Ramos (cell line): ENCODE results near the gene C1orf198.
"Not testable (repeated sequence)": the region's sequence is repeated elsewhere in the genome, so short reads cannot be mapped to it uniquely, and the experiment has no call there.

Experiments used
- in situ Hi-C: fragments of 300-500 bp; cut with MboI; formaldehyde crosslinking; loops from one replicate; pipeline ENCODE4 v1.14.3; 2022; ENCODE audit warnings: low sequenced_read_pairs; ENCODE audit not compliant: unreplicated experiment

The C1orf198 gene

DNA sequence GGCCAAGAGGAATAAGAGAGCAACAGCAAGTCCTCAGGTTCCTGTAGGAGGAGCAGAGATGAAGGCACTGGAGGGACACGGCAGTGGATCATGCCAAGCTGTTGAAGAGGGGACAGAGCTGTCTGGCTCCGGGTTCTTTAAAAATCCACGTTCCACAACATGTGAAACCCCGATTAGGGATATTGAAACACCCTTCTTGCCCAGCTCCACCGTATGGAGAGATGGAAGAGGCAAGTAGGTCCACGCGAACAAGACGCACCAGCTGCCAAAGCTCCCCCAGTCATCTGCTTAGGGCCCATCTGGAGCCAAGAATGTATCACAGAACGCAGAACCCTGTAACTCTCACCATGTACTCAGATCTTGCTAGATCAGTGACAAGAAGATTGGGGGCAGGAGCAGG lies 3.9 kb downstream of the C1orf198 start:
- in situ Hi-C loops: no loop called here

DNA sequence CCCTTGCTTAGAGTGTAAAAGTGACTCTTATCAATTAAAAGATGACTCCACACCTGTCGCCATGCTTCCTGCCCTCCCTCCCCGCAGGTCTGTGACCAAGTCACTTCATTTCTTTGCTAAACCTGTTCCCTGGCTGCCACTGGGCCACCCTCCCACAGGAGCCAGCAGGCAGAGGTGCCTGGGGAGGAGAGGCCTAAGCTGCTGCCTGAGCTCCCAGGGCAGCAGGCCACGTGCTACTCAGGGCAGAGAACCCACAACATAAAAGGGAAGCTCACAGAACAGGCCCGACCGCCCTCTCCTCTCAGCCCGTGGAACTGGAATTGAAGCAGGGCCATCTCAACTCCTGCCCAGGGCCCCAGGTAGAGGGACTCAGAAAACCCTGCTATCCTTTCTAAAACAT lies 4.9 kb downstream of the C1orf198 start:
- in situ Hi-C loops: no loop called here

- in situ Hi-C loops: no loop called here
Measured at GRCh38 chr1:230861970-230862595, 6.2 kb downstream of the C1orf198 start.

DNA sequence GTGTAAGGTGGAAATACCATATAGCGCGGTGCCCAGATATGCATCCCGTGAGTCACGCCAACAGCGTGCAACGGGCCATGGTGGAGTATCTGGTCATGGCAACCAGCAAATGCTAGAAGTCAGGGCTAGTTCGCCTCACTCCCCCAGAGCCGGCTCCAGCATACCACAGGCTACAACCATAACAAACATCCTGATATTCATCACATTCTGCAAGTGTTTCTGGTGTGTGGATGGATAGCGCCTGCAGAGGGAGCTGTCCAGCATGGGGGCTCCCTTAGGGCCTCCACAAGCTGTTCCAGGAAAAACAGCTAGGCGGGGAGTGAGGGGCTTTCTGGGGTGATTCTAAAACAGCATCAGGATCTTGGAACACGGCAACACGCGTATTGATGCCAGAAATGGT lies 6.8 kb downstream of the C1orf198 start:
- in situ Hi-C loops: no loop called here

- in situ Hi-C loops: no loop called here
Measured at GRCh38 chr1:230860617-230861384, 7.5 kb downstream of the C1orf198 start.

DNA sequence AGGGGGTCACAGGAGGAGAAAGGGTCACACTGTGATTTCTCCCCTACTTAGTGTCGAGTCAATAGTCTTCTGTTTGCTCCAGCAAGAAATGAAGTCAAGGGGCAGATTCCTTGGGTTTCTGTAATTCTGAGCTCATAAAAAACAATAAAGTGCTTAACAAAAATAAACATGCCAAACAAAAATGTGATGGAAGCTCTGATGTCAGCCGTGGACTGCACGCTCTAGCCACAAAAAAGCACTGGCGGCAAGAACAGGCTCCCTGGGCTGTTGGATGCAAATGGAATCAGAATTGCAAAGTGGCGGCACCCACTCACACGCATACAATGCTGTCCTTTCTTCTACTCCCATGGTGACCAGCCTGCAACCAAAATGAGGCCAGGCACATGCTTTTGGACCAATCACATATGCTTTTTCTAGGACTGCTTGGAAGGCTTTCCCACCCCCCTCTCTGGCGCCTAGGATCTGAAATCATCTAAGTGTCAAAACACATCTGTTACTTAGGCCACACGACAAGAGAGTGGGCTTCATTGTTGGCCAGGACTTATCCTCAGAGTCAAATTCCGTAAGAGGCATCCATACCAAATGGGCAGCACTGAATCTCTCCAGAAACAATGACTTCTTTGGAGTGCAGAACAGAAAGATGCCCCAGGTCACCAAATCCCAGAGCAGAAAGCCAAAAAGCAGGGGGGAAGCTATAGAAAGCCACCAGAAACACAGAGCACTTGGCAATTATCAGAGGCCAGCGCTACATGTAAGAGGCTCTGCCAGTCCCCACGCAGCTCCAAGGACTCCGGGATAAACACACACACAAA lies 9.2 kb downstream of the C1orf198 start:
- in situ Hi-C loops: no loop called here

DNA sequence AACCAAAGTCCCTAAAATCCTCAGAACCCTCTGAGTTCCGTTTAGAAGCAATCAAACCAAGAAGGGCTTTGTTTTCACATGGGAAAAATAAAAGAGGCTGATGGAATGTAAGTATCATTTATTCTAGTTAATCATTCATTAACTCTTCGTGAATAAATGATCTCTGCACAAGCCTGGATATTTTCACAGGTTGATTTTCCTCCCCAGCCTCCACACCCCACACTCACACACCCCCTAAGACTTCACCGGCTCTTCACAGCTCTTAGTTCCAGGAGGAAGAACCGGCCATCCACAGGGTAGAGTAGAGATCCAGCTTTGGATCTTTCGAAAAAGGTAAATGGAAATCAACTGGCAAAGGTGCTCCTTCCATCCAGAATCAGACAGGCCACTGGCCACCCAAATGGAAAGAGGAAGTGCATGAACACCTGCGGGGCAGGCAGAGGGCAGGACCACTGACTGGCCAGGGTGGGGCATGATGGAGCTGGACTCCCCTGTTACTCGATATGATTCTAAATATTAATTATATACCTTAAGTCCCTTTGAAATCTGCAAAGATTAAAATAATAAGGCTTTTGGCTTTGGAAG lies 10.0 kb downstream of the C1orf198 start:
- in situ Hi-C loops: no loop called here

GRCh38 chr1:230857822-230858221 lies 10.5 kb downstream of the C1orf198 start:
- in situ Hi-C loops: no loop called here

GRCh38 chr1:230857077-230857476 lies 11.2 kb downstream of the C1orf198 start:
- in situ Hi-C loops: no loop called here

DNA sequence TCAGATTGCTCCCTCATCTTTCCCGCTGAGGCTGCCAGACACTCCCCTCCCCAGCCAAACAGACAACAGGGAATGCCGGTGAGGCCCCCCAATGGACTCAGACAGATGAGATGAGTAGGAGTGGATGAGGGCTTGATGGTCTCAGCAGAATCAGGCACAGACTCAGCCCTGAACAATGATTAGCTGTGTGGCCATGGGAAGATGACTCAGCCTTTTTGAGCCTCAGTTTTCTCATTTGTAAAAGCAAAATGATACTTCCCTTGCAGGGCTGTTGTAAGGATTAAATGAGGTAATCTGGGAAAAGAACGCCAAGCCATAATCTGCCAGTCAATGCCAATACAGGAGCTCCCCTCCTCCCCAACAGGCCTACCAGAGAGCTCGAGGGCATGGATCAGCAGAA lies 12.4 kb downstream of the C1orf198 start:
- in situ Hi-C loops: no loop called here

- in situ Hi-C loops: no loop called here
Measured at GRCh38 chr1:230854423-230854822, 13.9 kb downstream of the C1orf198 start.

- in situ Hi-C loops: no loop called here
Measured at GRCh38 chr1:230853731-230854130, 14.6 kb downstream of the C1orf198 start.

DNA sequence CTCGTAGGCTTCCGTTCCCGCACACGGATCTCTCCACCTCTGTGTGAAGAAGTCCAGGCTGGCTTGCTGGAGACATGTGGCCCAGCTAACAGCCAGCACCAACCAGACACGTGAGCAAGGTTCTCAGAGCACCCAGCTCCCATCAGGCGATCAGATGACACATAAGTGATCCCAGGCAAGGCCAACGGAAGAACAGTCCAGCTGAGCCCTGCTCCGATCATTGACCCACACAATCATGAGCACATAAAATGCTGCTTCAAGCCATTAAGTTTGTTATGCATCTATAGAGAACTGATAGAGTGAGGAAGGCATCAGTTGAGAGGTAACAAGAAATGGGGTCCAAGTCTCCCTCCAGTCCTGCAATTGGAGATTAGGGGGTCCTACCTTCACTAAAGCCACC lies 15.4 kb downstream of the C1orf198 start:
- in situ Hi-C loops: no loop called here

GRCh38 chr1:230851291-230851691 lies 17.0 kb downstream of the C1orf198 start:
- in situ Hi-C loops: no loop called here

DNA sequence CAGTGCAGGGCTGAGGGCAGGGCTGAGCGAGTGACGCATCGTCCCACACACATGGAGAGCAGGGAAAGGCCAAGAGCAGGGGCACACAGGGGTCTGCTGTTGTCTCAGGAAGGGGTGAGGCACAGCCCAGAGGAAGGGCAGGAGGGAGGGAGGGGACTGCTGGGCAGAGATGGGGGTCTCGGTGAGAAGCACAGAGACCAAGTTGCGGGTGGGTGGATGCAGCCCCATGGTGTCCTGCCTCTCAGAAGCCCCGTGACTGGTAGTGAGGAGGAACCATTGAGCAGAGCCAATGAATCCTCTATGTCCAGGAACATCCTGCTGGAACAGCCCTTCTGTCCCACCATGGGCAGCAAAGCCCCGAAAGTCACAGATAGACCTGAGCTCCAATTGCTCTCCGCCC lies 17.8 kb downstream of the C1orf198 start:
- in situ Hi-C loops: no loop called here

DNA sequence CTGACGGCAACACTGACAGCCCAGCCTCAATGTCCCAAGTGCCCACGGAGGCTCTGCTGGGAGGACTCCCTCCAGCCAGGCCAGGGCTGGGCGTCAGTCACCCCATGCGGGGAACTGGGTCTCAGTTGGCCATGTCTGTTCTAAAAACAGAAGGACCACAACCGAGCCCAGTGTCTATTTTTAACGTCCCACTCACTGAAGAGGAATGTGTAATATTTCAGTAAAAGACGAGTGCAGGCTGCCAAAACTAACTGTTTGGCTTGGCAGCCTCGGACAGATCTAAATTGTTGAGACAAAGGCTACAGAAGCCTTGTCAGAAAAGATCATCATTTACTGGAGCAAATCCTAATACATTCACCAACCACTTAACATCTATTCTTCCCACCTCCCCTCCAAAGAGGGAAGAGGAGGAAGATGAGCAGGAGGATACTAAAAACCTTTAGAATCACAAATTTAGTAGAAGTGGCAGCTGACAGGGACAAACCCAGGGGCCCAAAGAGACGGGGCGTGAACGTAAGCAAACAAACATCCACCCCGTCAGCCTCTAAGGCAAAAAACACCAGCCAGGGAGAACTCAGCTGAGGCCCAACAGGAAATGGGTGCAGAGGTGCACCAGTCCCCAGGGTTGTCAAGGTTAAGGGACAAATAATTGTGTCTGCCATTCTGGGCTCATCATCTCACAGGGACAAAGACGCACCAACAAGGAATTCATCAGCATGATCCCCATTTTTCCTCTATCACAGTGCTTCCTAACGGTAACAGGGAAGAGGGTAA lies 18.7 kb downstream of the C1orf198 start:
- in situ Hi-C loops: no loop called here

DNA sequence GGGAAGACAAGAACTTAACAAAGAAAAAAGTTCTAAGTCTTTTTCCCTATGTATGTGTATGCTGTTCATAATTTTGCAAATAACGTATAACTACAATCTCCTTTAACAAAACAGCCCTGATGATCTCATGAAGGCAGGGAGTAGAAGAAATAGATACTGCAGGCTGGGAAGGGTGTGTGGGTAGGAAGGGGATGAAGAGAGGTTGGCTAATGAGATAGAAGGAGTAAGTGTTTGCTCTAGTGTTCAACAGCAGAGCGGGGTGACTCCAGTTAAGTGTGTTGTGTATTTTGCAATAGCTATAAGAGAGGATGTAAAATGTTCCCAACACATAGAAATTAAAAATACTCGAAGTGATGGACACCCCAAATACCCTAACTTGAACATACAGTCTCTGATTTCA lies 20.1 kb downstream of the C1orf198 start:
- in situ Hi-C loops: no loop called here

- in situ Hi-C loops: not testable (repeated sequence)
Measured at GRCh38 chr1:230845184-230845583, 23.1 kb downstream of the C1orf198 start.

GRCh38 chr1:230844561-230844960 lies 23.8 kb downstream of the C1orf198 start:
- in situ Hi-C loops: no loop called here
